HG02610 (cell line): ENCODE data around the gene FLNB.
A peak's percentile ranks its signal among the peaks of the same experiment; 100 is the strongest.

ENCODE experiments used
- ATAC-seq: cut with Tn5 transposase; IDR thresholded peaks from one replicate; pipeline ENCODE4 v1.9.1; 2021; ENCODE audit warnings: mild to moderate bottlenecking, moderate library complexity; ENCODE audit not compliant: unreplicated experiment

Gene FLNB

DNA sequence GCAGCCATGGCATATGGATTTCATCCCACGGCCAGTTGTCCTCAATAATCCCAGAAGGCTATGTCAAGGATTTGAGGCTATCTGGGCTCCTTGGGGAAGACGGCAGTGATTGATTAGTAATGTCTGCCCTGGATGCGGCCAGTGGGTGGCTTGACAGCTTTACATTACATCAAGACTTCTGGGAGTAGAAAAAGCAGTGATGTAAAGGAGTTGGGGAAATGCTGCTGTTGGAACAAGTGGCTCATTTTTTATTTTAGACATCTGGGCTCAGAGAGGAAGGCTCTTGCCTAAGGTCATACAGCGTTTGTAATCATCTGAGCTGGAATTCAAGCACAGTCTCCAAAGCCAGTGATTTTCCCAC lies 94.1 kb downstream of the FLNB start:
- ATAC-seq = no peak

- no peak for ATAC-seq
Observed at GRCh38 chr3:58102976-58103451, 94.8 kb downstream of the FLNB start.

GRCh38 chr3:58104151-58104550 lies 95.9 kb downstream of the FLNB start:
- ATAC-seq = no peak

DNA sequence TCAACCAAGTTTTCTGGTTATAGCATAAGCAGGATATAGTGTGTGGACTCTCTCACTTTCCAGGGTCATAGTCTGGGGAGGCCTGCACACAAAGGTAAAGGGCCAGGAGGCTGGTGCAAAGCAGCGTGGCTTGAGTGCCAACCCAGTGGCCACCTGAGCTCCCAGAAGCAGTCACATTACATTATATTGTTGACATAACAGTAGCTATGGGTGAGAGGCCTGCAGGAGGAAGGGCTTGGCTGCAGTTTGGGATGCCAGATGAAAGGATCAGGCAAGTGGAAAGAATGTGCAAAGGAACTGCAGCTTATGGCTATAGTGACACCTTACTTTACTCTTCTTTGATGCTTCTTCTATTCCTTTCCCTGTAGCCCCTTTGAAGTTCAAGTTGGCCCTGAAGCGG lies 96.5 kb downstream of the FLNB start:
- ATAC-seq = no peak

DNA sequence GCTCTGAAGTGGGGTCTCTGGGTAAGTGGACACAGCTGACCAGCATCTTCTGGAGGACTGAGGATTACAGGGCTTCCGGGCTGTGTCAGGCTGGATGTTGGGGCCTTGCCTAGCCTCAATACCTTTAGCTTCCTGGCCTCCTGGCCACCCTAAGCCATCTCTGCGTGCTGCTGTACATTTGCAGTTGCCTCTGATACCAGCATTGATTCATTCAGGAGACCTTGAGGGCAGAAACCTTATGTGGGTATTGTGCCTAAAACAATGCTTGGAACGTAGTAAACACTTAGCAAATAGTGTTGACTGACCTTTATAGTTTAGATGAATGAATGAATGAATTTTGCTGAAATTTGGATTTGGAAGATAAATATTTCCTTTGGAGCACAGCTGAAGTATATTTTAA lies 97.0 kb downstream of the FLNB start:
- ATAC-seq = no peak

DNA sequence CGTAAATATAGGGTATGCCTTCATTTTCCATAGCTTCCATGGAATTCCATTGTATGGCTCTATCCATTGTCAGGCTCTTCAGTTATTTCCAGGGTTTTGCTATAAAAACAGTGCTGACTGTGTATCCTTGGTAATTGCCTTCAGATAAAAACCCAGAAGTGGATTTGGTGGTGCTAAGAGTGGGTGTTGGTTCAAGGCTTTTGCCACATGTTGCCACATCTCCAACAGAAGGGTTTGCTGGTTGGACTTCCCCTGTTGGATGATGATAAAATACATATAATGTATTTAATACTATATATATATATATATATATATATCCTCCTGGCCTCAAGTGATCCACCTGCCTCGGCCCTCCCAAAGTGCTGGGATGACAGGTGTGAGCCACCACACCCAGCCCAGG lies 97.8 kb downstream of the FLNB start:
- no peak for ATAC-seq

DNA sequence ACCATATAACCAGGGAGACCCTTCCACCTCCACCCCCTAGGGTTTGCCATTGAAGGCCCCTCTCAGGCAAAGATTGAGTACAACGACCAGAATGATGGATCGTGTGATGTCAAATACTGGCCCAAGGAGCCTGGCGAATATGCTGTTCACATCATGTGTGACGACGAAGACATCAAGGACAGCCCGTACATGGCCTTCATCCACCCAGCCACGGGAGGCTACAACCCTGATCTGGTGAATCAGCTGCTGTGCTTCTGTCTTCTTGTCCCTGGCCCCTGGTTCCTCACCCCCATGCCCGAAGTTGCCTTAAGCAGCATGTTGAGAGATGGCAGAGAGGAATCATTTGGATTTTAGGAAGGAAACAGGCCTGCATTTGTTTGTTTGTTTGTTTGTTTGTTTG lies 98.4 kb downstream of the FLNB start:
- ATAC-seq = no peak

DNA sequence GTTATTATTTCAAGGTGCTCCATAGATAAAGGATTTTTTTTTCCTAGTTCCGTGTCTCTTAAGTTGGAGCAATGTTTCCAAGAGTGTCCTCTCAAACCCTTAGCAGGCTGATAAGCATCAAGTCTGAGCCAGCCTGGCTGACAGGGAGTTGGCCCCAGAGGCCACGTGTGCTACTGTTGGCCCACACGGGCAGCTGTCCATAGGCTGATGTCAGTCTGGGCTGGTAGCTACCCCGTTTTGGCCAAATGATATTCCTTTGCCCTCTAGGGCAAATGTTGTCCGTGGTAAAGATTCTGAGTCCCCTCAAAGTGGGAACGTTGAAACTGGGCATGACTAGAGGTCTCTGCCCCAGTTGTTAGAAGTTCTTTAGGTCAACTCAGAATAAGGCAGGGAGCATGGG lies 99.4 kb downstream of the FLNB start:
- ATAC-seq = no peak

- no peak for ATAC-seq
Observed at GRCh38 chr3:58109752-58110151, 101.5 kb downstream of the FLNB start.

DNA sequence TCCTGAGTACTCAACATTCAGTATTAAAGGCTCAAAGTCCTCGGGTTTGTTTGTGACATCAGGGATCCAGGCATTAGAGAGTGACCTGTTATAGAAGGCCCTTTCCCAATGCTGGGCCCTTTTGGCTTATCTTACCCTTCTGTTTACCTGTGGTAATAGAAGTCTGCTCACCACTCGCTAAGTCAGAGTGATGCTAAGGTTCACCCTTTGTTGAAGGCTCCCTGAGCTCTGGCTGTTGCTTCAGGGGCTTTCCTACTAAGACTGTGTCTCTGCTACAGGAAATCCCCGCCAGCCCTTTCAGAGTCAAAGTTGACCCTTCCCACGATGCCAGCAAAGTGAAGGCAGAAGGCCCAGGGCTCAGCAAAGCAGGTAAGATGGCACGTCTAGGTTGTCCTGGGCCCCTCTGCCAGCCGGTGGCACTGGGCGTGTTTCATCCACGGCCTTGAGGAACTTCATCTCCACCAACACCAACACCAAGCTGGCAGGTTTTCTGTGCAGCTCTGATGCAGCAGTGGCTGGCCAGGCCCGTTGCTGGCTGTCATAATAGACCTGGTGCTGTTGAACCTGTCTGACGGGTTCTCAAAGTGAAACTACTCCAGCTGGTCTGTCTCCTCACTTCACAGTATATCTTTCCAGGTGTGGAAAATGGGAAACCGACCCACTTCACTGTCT lies 103.4 kb downstream of the FLNB start:
- peak; percentile 79 for ATAC-seq

GRCh38 chr3:58112185-58112535 lies 103.9 kb downstream of the FLNB start:
- no peak for ATAC-seq

GRCh38 chr3:58115175-58115574 lies 107.0 kb downstream of the FLNB start:
- ATAC-seq = no peak

DNA sequence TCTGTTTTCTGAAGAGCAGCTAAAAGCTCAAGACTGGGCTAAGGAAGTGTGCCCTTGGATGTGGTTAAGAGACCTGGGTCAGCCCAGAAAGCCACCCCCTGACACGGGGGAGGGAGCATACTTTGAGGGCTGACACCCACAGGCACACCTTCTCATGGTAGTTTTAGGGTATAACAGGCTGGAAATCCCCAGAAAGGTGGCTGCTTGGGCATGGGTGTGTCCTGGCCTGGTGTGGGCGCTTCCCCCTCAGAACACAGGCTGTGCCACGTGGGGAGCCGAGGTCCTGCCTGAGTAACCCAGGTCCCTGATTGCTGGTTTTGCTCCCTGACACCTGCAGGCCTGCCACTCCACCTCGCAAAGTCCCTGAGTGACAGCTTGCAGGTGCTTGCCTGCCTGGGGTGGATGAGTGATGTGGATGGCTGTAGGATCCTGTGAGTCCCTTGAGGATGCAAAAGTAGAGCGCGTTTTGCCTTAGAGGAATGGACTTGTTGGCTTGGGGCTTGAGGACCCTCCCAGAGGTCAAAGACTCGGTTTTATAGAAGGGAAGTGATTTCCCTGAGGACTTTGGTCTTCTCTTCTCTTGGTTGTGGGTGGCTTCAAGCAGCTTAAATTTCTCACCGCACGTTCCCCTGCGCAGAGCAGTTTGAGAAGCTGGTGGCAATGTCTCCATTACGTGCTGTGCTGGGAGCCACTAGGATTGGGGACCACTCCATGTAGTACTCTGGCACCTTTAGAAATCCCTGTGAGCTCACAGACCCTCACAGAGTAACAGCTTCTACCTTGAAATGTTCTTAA lies 108.1 kb downstream of the FLNB start:
- peak; percentile 39 for ATAC-seq

GRCh38 chr3:58116985-58117384 lies 108.8 kb downstream of the FLNB start:
- ATAC-seq = no peak

DNA sequence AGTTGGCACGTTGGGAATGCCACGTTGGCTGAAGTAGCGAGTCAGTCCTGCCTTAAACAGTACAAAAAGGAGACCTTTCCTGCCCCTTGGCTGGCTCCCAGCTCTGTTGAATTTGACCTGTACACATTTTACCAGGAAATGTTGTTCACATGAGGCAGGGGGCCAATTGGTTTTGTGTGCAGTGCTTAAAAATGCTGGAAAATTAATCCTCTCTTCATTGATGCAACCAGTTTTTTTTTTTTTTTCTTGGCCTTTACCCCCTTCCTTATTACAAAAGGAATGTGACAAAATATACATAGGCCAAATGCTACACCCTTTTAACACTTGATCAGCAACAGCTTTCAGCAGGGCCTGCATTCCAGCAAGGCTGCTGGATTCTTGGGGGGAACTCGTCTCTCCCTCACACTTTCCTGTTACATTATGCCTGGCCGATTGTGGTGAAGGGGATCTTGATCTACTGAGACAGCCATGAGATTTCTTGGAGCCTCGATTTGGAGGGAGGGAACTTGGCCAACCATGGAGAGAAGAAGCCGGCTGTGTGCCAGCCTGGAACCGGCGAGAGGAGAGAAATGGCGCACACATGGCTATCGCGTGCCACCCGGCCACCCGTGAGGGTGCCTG lies 109.4 kb downstream of the FLNB start:
- ATAC-seq = no peak

GRCh38 chr3:58119186-58119585 lies 111.0 kb downstream of the FLNB start:
- no peak for ATAC-seq

GRCh38 chr3:58120075-58120812 lies 112.0 kb downstream of the FLNB start:
- ATAC-seq = no peak

DNA sequence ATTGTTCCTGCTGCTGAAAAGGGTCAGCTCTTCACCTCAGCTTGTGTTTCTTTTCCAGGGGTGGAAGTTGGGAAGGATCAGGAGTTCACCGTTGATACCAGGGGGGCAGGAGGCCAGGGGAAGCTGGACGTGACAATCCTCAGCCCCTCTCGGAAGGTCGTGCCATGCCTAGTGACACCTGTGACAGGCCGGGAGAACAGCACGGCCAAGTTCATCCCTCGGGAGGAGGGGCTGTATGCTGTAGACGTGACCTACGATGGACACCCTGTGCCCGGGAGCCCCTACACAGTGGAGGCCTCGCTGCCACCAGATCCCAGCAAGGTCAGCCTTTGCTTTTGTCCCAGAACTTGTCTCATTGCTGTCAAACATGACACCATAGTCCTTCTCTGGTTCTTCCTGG lies 113.0 kb downstream of the FLNB start:
- no peak for ATAC-seq

GRCh38 chr3:58122936-58123700 lies 114.9 kb downstream of the FLNB start:
- ATAC-seq = no peak

DNA sequence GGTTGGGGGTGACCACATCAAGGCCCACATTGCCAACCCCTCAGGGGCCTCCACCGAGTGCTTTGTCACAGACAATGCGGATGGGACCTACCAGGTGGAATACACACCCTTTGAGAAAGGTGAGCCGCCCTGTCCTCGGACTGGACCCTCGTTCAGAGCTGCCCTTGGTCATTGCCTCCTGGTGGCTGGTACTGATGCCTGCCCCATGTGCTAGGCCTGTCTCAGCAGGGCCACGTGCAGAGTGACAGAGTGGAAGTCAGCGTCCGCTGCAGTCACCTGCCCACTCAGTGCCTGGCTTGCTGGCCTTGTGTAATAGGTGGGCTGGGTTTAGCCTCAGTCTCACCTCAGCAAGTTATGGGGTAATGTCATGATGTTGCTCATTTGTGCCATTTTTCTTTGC lies 116.2 kb downstream of the FLNB start:
- no peak for ATAC-seq
